Naive thymus-derived CD8-positive, alpha-beta T cell (primary cell): ENCODE data around the gene SCAF1. TPM values are rescaled to one million over a fixed set of nuclear protein-coding genes. Genes with fewer than 3 reads are reported as not detected.
A peak's percentile ranks its signal among the peaks of the same experiment; 100 is the strongest.

ENCODE experiments used
- ATAC-seq, 2 donors: fragments of 150-1000 bp; cut with Tn5 transposase in 1 of 2; sonication (Bioruptor Pico), chemical (Tn5 transposase) in 1 of 2; 1 replicate in 1 of 2; 2 replicates in 1 of 2; pipeline ENCODE4 v1.10.0; 2021; ENCODE audit warnings: mild to moderate bottlenecking in 2 of 2, moderate library complexity in 2 of 2
- POLR2A ChIA-PET: fragments of 350-600 bp; sonication (Branson Sonifier 250); formaldehyde crosslinking; loops from one replicate; lab custom pipeline; 2021; ENCODE audit warnings: antibody characterized with exemption; lab: Charles Lee
- DNase-seq, 10 donors: peaks; one replicate each; pipeline versions ENCODE4 v3.0.0 to v3.0.0-alpha.2; 2020 to 2022
- H3K27ac Mint-ChIP-seq, 10 donors: one replicate each; pipeline ENCODE4 v1.8.0; 2020 to 2022; ENCODE audit warnings: mild to moderate bottlenecking in 10 of 10, mixed read lengths in 10 of 10, moderate library complexity in 4 of 10, inconsistent platforms in 1 of 10
- H3K27me3 Mint-ChIP-seq, 5 donors: one replicate each; pipeline ENCODE4 v1.8.0; 2021 to 2022; ENCODE audit warnings: mixed read lengths in 5 of 5
- H3K36me3 Mint-ChIP-seq, 3 donors: one replicate each; pipeline ENCODE4 v1.8.0; 2020 to 2022; ENCODE audit warnings: mixed read lengths in 3 of 3, mild to moderate bottlenecking in 2 of 3, inconsistent platforms in 1 of 3
- H3K4me1 Mint-ChIP-seq, 4 donors: one replicate each; pipeline ENCODE4 v1.8.0; 2021 to 2022; ENCODE audit warnings: mixed read lengths in 4 of 4
- H3K4me3 Mint-ChIP-seq, 10 donors: one replicate each; pipeline ENCODE4 v1.8.0; 2020 to 2022; ENCODE audit warnings: mild to moderate bottlenecking in 10 of 10, mixed read lengths in 10 of 10, moderate library complexity in 6 of 10, inconsistent platforms in 1 of 10
- H3K9me3 Mint-ChIP-seq, 9 donors: one replicate each; pipeline ENCODE4 v1.8.0; 2020 to 2022; ENCODE audit warnings: mixed read lengths in 9 of 9, mild to moderate bottlenecking in 3 of 9, inconsistent platforms in 1 of 9, moderate library complexity in 1 of 9
- polyA plus RNA-seq, 3 donors: library from polyadenylated mRNA; unstranded; fragments of 300-500 nt; fragmentation: Illumina TruSeq; gene quantifications; one replicate each; pipeline ENCODE4 v1.2.3, GENCODE V29; 2021
- total RNA-seq, 8 experiments: library from RNA in 2 of 8; stranded (reverse) in 2 of 8; gene quantifications; one replicate each; pipeline ENCODE4 v1.2.3 and lab custom pipeline; 2021 to 2026

SCAF1 gene
- total and polyA plus RNA-seq, 5 experiments from 2014 or later, result 1.1 to 62.3 (median 2.5) TPM

DNA sequence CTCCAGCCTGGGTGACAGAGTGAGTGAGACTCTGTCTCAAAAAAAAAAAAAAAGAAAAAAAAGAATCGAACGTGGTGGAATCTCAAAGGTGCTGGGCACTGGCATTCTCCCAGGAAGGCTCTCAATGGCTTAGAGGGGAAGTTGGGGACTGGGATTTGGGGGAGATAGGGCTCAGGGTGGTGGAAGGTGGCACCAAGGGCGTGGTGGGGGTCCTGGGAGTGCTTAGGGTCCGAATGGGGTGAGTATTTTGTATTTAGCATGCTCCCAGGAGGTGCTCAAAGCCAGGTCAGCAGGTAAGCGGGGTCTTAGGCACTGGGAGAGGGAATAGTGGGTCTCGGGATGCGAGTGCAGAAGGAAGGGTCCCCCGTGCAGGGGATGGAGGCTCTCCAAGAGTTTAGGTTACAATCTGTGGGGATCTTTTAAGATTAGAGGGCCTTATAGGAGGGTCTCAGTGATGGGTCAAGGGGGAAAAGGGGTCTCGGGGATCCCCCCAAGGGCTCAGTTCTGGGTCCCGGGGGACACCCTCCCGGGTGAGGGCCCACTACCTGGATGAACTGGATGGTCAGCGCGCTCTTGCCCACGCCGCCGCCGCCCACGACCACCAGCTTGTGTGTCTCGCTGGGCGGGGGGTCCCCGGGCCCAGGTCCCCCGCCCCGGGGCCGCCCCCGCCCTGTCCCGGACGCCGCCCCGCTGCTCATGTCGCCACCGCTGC is 2.5 kb upstream of the SCAF1 start:
- DNase-seq, result peak in 2 of 10 donors; percentile 17 to 22
- Mint-ChIP-seq H3K36me3 (no peaks in the 10 kb centered on the region), H3K27ac (peak overlapping the region; percentile 48 to 99 (median 97)), H3K27me3 (no peaks in the 10 kb centered on the region), H3K4me3 (peak overlapping the region; percentile 87 to 98 (median 94)), H3K4me1 (peaks cover 43 to 63% (median 56%) of the 10 kb centered on the region in 4 donors), H3K9me3 (no peaks in the 10 kb centered on the region)
- no peak for ATAC-seq
- POLR2A ChIA-PET, result interaction anchor here (0.6 to 7.8 kb wide), 29 partner anchors 8 to 1276 kb away, joined by 3 to 180 read pairs (median 4); partner anchors contain the start of genes AKT1S1, ATF5, BCL2L12 and IRF3

DNA sequence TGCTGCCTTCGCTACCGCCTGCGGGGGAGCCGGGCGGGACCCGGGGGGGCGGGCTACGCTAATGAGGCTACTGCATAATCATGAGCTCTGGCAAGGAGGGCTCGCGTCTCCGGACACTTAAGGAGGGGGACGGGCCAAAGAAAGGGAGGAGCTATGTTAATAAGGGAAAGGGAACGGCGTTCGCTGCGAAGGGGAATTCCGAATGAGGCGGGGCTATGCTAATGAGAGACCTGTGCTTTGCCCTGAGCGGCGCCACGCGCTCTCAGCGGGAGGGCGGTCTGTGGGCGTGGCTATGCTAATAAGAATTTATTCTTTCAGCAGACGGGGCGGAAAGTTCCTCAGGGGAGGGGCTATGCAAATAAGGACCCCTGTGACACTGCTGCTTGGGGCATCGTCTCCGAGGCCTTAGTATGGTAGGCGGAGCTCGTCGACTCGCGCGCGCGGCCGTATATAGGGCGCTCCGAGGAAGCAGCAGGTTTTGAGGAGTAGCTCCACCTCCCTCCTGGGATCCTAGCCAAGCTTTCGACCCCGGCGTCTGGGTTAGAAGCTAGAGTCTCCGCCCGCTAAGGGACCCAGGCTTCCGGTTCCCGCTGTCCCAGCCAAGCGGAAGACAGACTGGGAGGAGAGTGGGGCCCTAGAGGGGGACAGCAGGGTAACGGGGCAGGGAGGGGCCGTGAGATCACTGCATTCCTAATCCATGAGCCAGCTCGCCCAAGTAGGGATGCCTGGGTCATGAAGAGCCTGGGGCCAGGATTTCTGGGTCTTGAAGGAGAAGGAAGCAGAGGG is 1.7 kb upstream of the SCAF1 start, which contains the start of gene RRAS:
Gene RRAS, minus strand, starts transcription at position 31 of the 786 bp plus-strand sequence. CDS start 45 bp downstream, outside the sequence.
- peaks cover 45 to 68% (median 58%) of the 10 kb centered on the region in 4 donors for H3K4me1 Mint-ChIP-seq
- H3K27ac Mint-ChIP-seq, result peak within 1 kb of the TSS; percentile 94 to 99 (median 97)
- DNase-seq (peak; percentile 94 to 100 (median 99)), ATAC-seq (peak; percentile 67 to 73)
- H3K36me3 Mint-ChIP-seq, result no peaks in the 10 kb centered on the region
- H3K9me3 Mint-ChIP-seq, result no peaks in the 10 kb centered on the region
- POLR2A ChIA-PET, result interaction anchor here (0.5 to 7.8 kb wide), 36 partner anchors 8 to 1276 kb away, joined by 3 to 180 read pairs (median 4); partner anchors contain the start of genes AKT1S1, ALDH16A1, ATF5 and BCL2L12
- no peaks in the 10 kb centered on the region for H3K27me3 Mint-ChIP-seq
- H3K4me3 Mint-ChIP-seq, result peak within 1 kb of the TSS; percentile 87 to 98 (median 94)

DNA sequence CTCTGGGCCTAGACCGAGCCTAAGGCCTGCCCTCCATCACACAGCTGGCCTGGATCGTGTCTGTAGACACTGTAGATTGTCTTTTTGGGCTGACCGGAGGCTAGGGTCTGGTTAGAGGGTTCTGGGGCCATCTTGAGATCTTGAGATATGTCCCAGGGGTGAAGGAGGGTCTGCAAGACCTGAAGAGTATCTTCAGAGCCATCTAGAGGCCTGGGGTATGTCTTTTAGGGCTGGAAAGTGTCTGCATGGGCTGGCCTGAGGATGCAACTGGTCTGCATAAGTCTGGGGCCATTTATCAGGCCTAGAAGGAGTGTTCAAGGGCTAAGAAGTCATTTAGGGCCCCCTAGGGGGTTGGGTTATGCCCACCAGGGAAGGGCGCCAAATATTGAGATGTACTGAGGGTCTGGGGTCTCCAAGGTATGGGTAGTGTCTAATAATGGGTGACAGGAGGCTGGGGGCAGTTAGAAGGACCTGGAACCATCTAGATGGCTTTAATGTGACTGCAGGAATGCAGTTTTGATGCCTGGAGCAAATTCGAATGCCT is 555 bp downstream of the SCAF1 start:
- peaks cover 0 to 20% (median 3%) of the 10 kb centered on the region in 3 donors for H3K36me3 Mint-ChIP-seq
- ATAC-seq (no peak), DNase-seq (no peak)
- POLR2A ChIA-PET, result interaction anchor here (0.6 to 7.8 kb wide), 15 partner anchors 13 to 234 kb away, joined by 3 to 180 read pairs (median 6); partner anchors contain the start of genes AKT1S1, BCL2L12, IRF3 and NOSIP
- peak overlapping the region; percentile 87 to 98 (median 95) for H3K4me3 Mint-ChIP-seq
- peak overlapping the region; percentile 89 to 99 (median 97) for H3K27ac Mint-ChIP-seq
- peaks cover 47 to 74% (median 64%) of the 10 kb centered on the region in 4 donors for H3K4me1 Mint-ChIP-seq
- H3K27me3 Mint-ChIP-seq, result no peaks in the 10 kb centered on the region
- no peaks in the 10 kb centered on the region for H3K9me3 Mint-ChIP-seq

DNA sequence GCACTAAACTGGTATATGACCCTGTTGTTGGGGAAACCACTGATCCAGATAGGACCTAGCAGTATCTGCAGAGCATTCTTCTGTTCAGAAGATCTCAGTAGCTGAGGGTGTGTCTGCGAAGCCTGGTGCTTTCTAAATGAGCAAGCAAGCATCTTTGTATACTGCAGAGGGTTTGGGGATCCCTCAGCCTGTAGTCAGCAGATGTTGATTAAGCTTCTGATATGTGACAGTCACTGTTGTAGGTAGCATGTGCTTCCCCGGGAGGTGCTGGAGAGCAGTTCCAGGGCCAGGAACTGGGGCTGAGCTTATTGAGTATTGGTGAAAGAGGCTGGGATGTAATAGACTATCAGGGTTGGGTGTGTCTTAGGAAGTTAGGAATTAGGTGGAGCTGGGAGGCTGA is 1.5 kb downstream of the SCAF1 start:
- Mint-ChIP-seq H3K9me3 (no peaks in the 10 kb centered on the region), H3K36me3 (peaks cover 0 to 26% (median 3%) of the 10 kb centered on the region in 3 donors), H3K27ac (peak overlapping the region; percentile 32 to 97 (median 96)), H3K4me1 (peaks cover 41 to 65% (median 58%) of the 10 kb centered on the region in 4 donors), H3K27me3 (no peaks in the 10 kb centered on the region), H3K4me3 (peak overlapping the region; percentile 72 to 98 (median 94))
- POLR2A ChIA-PET, result interaction anchor here (0.9 to 7.8 kb wide), 6 partner anchors 20 to 93 kb away, joined by 3 to 180 read pairs (median 4); partner anchors contain the start of genes BCL2L12, IRF3, NOSIP and PRMT1
- ATAC-seq (no peak), DNase-seq (no peak)

GRCh38 chr19:49645592-49645991 is 3.6 kb downstream of the SCAF1 start:
- Mint-ChIP-seq H3K4me1 (peaks cover 31 to 52% (median 42%) of the 10 kb centered on the region in 4 donors), H3K36me3 (peaks cover 0 to 41% (median 3%) of the 10 kb centered on the region in 3 donors), H3K27me3 (no peaks in the 10 kb centered on the region), H3K4me3 (no peak overlapping the region), H3K9me3 (no peaks in the 10 kb centered on the region), H3K27ac (peak overlapping the region in 4 of 10 donors; percentile 14 to 86 (median 66))
- DNase-seq, result no peak
- no peak for ATAC-seq
- POLR2A ChIA-PET, result interaction anchor here (0.6 to 2.1 kb wide), 5 partner anchors 16 to 751 kb away, joined by 3 to 9 read pairs (median 4); no protein-coding TSS in a partner anchor

GRCh38 chr19:49645995-49646394 is 4.0 kb downstream of the SCAF1 start:
- H3K4me1 Mint-ChIP-seq, result peaks cover 26 to 48% (median 38%) of the 10 kb centered on the region in 4 donors
- no peak overlapping the region for H3K4me3 Mint-ChIP-seq
- H3K27ac Mint-ChIP-seq, result peak overlapping the region in 2 of 10 donors; percentile 52 to 71
- DNase-seq (no peak), ATAC-seq (no peak)
- peaks cover 0 to 41% (median 4%) of the 10 kb centered on the region in 3 donors for H3K36me3 Mint-ChIP-seq
- no peaks in the 10 kb centered on the region for H3K9me3 Mint-ChIP-seq
- POLR2A ChIA-PET, result interaction anchor here (0.7 to 2.1 kb wide), 3 partner anchors 16 to 751 kb away, joined by 3 to 9 read pairs (median 4); no protein-coding TSS in a partner anchor
- no peaks in the 10 kb centered on the region for H3K27me3 Mint-ChIP-seq

DNA sequence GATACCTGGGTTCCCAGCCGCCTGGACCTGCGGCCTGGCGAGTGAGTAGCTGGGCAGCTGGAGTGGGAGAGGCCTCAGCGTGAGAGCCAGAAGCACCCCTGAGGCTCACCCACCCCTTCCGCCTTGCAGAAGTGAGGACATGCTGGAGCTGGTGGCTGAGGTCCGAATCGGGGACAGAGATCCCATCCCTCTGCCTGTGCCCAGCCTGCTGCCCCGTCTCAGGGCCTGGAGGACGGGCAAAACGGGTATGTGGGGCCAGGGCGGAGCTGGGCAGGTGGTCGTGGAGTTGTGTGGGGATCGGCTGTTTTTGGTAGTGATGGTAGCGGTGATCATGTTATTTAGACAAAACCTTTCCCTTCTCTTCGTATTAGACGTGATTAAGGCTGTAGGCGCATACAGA is 4.6 kb downstream of the SCAF1 start:
- Mint-ChIP-seq H3K4me3 (no peak overlapping the region), H3K36me3 (peaks cover 0 to 41% (median 4%) of the 10 kb centered on the region in 3 donors), H3K27me3 (no peaks in the 10 kb centered on the region), H3K9me3 (no peaks in the 10 kb centered on the region), H3K4me1 (peaks cover 25 to 45% (median 33%) of the 10 kb centered on the region in 4 donors), H3K27ac (peak overlapping the region in 3 of 10 donors; percentile 55 to 72 (median 71))
- DNase-seq (no peak), ATAC-seq (no peak)
- POLR2A ChIA-PET, result interaction anchor here (0.7 to 2.1 kb wide), 3 partner anchors 15 to 71 kb away, joined by 3 to 9 read pairs (median 4); no protein-coding TSS in a partner anchor

GRCh38 chr19:49651029-49651819 is 9.2 kb downstream of the SCAF1 start:
- DNase-seq (no peak), ATAC-seq (no peak)
- Mint-ChIP-seq H3K36me3 (peaks cover 0 to 58% (median 7%) of the 10 kb centered on the region in 3 donors), H3K27ac (no peak overlapping the region), H3K4me3 (peak overlapping the region in 1 of 10 donors; percentile 31), H3K27me3 (no peaks in the 10 kb centered on the region), H3K9me3 (no peaks in the 10 kb centered on the region), H3K4me1 (peaks cover 0 to 13% (median 2%) of the 10 kb centered on the region in 4 donors)
- POLR2A ChIA-PET, result no interaction called here

DNA sequence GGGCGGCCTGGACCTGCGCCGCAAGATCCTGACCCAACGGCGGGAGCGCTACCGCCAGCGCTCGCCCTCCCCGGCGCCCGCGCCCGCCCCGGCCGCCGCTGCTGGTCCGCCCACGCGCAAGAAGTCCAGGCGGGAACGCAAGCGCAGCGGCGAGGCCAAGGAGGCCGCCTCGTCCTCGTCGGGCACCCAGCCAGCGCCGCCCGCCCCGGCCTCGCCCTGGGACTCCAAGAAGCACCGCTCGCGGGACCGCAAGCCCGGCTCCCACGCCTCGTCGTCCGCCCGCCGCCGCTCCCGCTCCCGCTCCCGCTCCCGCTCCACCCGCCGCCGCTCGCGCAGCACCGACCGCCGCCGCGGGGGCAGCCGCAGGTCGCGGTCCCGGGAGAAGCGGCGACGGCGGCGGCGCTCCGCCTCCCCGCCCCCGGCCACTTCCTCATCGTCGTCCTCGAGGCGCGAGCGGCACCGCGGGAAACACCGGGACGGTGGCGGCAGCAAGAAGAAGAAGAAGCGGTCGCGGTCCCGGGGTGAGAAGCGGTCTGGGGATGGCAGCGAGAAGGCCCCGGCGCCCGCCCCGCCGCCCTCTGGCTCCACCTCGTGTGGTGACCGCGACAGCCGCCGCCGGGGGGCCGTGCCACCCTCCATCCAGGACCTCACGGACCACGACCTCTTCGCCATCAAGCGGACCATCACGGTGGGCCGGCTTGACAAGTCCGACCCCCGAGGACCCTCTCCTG is 10.0 kb downstream of the SCAF1 start:
- DNase-seq, result no peak
- no peak for ATAC-seq
- Mint-ChIP-seq H3K27ac (peak overlapping the region in 1 of 10 donors; percentile 65), H3K4me3 (no peak overlapping the region), H3K27me3 (no peaks in the 10 kb centered on the region), H3K36me3 (peaks cover 0 to 56% (median 5%) of the 10 kb centered on the region in 3 donors), H3K4me1 (peaks cover 0 to 9% (median 2%) of the 10 kb centered on the region in 4 donors), H3K9me3 (no peaks in the 10 kb centered on the region)
- POLR2A ChIA-PET, result no interaction called here

GRCh38 chr19:49652551-49653465 is 10.8 kb downstream of the SCAF1 start:
- POLR2A ChIA-PET, result interaction anchor here (0.6 to 1.0 kb wide), 2 partner anchors 13 to 106 kb away, joined by 3 read pairs; partner anchors contain the start of gene RRAS
- no peaks in the 10 kb centered on the region for H3K27me3 Mint-ChIP-seq
- ATAC-seq (no peak), DNase-seq (no peak)
- H3K9me3 Mint-ChIP-seq, result no peaks in the 10 kb centered on the region
- peak overlapping the region in 2 of 10 donors; percentile 47 to 65 for H3K27ac Mint-ChIP-seq
- H3K4me3 Mint-ChIP-seq, result no peak overlapping the region
- peaks cover 0 to 9% (median 3%) of the 10 kb centered on the region in 4 donors for H3K4me1 Mint-ChIP-seq
- H3K36me3 Mint-ChIP-seq, result peaks cover 0 to 56% (median 6%) of the 10 kb centered on the region in 3 donors
